Stimulated activated CD8-positive, alpha-beta memory T cell treated with anti-CD3 and anti-CD28 coated beads, Interleukin-4, amount 100 ng/mL, for 24 hours (primary cell): Measurements from ENCODE around the gene LGALS9.
"Not testable (repeated sequence)": the region's sequence is repeated elsewhere in the genome, so short reads cannot be mapped to it uniquely, and the experiment has no call there.

Experiments used
- DNase-seq: peaks from one replicate; pipeline ENCODE4 v3.0.0-alpha.2; 2020; ENCODE audit warnings: low read depth

LGALS9 gene

GRCh38 chr17:27654136-27654535, 23.1 kb downstream of the LGALS9 start:
- DNase-seq: no peak

- DNase-seq: peak; percentile 52
These were observed 23.9 kb downstream of the LGALS9 start for GRCh38 chr17:27654654-27655524.

- not testable (repeated sequence) for DNase-seq
These were observed 24.6 kb downstream of the LGALS9 start for GRCh38 chr17:27655525-27656111.

- not testable (repeated sequence) for DNase-seq
These were observed 25.6 kb downstream of the LGALS9 start for GRCh38 chr17:27656620-27657019.

- no peak for DNase-seq
These were observed 26.6 kb downstream of the LGALS9 start for GRCh38 chr17:27657620-27658019.

DNA sequence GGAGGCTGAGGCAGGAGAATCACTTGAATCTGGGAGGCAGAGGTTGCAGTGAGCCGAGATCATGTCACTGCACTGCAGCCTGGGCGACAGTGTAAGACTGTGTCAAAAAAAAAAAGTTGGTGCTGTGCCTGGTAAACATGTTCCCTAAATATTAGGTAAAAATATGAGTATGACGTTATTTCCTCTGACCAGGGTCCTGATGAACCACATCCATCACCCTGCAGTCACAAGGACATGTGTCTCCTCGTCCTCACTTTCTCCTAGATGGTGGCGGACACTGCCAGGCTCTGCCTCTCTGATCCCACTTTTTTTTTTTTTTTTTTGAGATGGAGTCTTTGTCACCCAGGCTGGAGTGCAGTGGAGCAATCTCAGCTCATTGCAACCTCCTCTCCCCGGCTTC, 28.7 kb downstream of the LGALS9 start:
- DNase-seq: no peak

- DNase-seq: no peak
These were observed 29.4 kb downstream of the LGALS9 start for GRCh38 chr17:27660436-27660835.

GRCh38 chr17:27663936-27664605, 33.1 kb downstream of the LGALS9 start:
- no peak for DNase-seq

GRCh38 chr17:27664606-27664965, 33.6 kb downstream of the LGALS9 start:
- no peak for DNase-seq

GRCh38 chr17:27665549-27665948, 34.6 kb downstream of the LGALS9 start:
- no peak for DNase-seq

DNA sequence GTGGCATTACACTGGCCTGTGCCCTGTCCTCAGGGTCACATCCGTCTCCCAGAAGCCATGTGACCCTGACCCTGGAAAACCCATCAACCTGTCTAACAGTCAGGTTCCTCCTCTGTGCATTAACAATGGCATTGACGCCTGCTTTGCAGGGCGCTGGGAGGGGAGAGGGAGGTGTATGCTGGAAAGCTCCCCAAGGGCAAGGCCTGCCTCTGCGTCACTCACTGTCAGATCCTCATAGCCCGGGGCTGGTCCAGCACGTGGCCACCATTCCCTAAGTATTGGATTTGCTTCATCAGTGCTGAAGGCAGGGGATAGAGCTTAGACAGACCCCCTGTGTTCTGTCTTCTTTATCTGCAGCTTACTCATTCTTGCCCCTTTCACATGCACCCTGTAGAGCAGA, 35.3 kb downstream of the LGALS9 start:
- DNase-seq: not testable (repeated sequence)

GRCh38 chr17:27666831-27667560, 36.0 kb downstream of the LGALS9 start:
- no peak for DNase-seq

DNA sequence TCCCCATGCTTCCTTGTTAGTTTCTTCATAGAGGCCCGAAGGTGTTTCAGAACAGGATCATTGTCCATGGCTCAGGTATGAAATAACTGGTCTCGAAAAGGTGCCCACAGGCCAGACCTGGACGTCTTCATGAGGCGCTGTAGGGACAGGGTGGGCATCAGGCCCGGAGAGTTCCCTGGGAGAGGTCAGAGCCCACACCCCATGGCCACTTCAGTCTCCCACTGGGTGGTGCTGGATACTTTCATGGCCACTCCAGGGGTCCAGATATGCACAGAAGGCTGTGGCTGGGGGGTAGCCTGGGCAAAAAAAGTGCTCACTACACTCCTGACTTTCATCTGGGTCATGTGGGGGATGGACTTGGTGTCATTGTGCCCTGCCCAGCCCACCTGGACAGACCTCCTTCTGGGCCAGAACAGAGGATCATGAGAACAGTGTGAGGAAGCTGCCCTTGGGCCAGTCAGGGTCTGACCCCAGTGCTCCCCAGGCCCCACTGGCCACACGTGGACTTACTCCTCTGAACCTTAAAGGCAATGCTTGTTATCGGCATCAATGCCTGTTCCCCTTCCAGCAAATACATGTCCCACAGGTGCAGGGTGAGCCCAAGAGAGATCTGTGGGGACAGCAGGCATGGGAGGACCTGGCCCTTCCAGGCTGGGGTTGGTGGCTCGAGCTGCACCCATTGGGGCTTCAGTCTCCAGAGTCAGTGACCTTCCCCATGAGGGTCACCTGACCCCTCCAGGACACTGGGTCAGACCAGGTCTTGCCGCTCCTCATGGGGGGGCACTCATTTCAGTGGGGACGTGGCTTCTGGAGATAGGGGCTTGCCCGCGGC, 36.9 kb downstream of the LGALS9 start:
- DNase-seq: no peak

DNA sequence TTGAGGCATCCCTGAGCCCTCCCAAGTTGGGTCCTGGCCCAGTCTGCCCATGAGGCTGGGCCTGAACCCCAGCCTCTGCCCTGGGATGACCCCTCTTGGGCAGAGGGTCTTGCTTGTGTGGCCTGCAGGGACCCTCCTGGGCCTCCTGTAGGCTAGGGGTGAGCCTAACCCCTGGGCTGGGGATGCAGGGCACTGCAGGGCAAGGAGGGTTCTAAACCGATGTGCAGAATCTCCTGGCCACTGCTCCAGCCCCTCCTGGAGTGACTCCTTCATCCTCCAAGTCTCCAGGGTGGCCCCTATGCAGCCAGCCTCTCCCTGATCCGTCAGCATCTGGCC, 37.5 kb downstream of the LGALS9 start:
- DNase-seq: no peak

DNA sequence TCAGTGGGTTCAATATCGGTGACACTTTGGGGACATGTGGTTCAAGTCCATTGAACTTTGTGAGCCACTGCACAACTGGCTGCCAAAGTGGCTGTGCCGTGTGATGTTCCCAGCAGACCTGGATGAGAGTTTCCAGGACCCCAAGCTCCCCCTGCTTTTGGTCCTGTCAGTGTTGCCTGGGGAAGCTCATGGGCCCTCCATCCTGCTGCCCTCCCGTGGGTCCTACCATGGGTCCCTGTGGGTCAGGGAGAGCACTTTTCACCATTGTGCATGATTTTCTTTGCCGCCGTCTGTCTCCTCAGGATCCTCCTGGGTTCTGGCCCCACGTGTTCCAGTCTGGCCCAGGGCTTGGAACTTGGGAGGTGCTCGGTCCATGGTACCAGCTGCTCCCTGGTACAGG, 38.1 kb downstream of the LGALS9 start:
- no peak for DNase-seq

GRCh38 chr17:27669850-27670249, 38.9 kb downstream of the LGALS9 start:
- no peak for DNase-seq

- DNase-seq: no peak
These were observed 40.0 kb downstream of the LGALS9 start for GRCh38 chr17:27670791-27671590.

DNA sequence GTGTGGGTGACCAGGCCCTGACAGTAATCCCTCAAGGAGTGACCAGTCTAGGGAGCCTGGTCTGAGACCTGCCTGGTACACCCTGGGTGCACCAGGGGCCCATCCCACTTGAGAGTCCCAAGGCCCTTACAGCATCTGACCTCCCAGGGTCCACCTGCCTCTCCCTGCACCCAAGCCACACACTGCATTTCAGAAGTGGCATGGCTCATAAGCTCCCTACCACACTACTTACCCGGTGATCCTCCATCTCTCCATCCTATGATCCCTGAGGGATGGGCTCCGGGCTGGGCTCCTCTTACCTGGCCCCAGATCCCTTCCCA, 40.6 kb downstream of the LGALS9 start:
- DNase-seq: no peak

GRCh38 chr17:27671977-27672480, 41.0 kb downstream of the LGALS9 start:
- DNase-seq: not testable (repeated sequence)

DNA sequence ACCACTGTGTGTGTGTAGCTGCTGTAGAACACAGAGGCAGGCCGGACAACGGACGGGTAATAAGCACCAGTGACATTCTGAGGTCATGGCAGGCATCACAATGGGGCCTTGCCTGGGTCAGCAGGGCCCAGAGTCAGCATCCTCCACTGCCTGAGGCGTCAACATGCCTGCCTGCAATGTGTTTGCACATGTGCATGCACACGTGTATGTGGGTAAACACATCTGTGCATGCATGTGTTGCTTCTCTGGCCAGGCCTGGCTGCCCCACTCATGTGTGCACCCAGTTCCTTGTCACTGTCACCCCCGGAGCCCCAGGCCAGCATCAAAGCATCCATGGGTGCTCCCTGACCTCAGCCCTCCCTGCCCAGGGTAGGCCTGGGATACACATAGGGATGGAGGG, 43.3 kb downstream of the LGALS9 start:
- no peak for DNase-seq

GRCh38 chr17:27677191-27677590, 46.2 kb downstream of the LGALS9 start:
- DNase-seq: no peak
